GM18858 (cell line): ENCODE measurements around the gene FAM3A.
A peak's percentile ranks its signal among the peaks of the same experiment; 100 is the strongest.

ENCODE experiments used
- ATAC-seq: cut with Tn5 transposase; IDR thresholded peaks from one replicate; pipeline ENCODE4 v1.9.1; 2021; ENCODE audit not compliant: unreplicated experiment

The FAM3A gene

GRCh38 chrX:154535892-154536291, 19.9 kb upstream of the FAM3A start:
- no peak for ATAC-seq

GRCh38 chrX:154534526-154535322, 18.7 kb upstream of the FAM3A start:
- peak; percentile 93 for ATAC-seq

- no peak for ATAC-seq
These were observed 16.7 kb upstream of the FAM3A start for GRCh38 chrX:154532690-154533089.

GRCh38 chrX:154531626-154532025, 15.6 kb upstream of the FAM3A start:
- ATAC-seq = no peak

- no peak for ATAC-seq
These were observed 14.3 kb upstream of the FAM3A start for GRCh38 chrX:154530286-154530685.

- ATAC-seq = no peak
These were observed 13.2 kb upstream of the FAM3A start for GRCh38 chrX:154529206-154529612.

- no peak for ATAC-seq
These were observed 11.1 kb upstream of the FAM3A start for GRCh38 chrX:154526901-154527675.

- no peak for ATAC-seq
These were observed 9.8 kb upstream of the FAM3A start for GRCh38 chrX:154525606-154526490.

- no peak for ATAC-seq
These were observed 3.4 kb upstream of the FAM3A start for GRCh38 chrX:154519389-154519788.

- ATAC-seq = no peak
These were observed 1.2 kb upstream of the FAM3A start for GRCh38 chrX:154517101-154517781.

GRCh38 chrX:154516656-154517100, 646 bp upstream of the FAM3A start:
- no peak for ATAC-seq

- no peak for ATAC-seq
These were observed 704 bp downstream of the FAM3A start for GRCh38 chrX:154515090-154515965.

- ATAC-seq = no peak
These were observed 2.3 kb downstream of the FAM3A start for GRCh38 chrX:154513716-154514115.

- no peak for ATAC-seq
These were observed 3.0 kb downstream of the FAM3A start for GRCh38 chrX:154512879-154513553.

- ATAC-seq = no peak
These were observed 4.3 kb downstream of the FAM3A start for GRCh38 chrX:154511761-154512160.

- ATAC-seq = no peak
These were observed 6.6 kb downstream of the FAM3A start for GRCh38 chrX:154509455-154509854.

- no peak for ATAC-seq
These were observed 7.7 kb downstream of the FAM3A start for GRCh38 chrX:154508384-154508745.

- ATAC-seq = no peak
These were observed 8.2 kb downstream of the FAM3A start for GRCh38 chrX:154507673-154508383.
